ENCODE measurements around the gene DRGX.

Gene DRGX

GRCh38 chr10:49353895-49354566 lies 41.9 kb downstream of the DRGX start:
- H3K9ac ChIP-seq (ENCODE audit: low read length): no peak overlapping the region
- H4K20me1 ChIP-seq (ENCODE audit: insufficient read depth, low read length): no peaks in the 10 kb centered on the region
- H3K4me3 ChIP-seq (ENCODE audit: low read length): no peak overlapping the region
- no peak overlapping the region for H2AFZ ChIP-seq (ENCODE audit: low read length)
- no peak for DNase-seq
- no peak for TF ChIP-seq EZH2phosphoT487 (IDR thresholded peaks at IDR 0.05; ENCODE audit: low read length)
- TF ChIP-seq, protein P1, sequence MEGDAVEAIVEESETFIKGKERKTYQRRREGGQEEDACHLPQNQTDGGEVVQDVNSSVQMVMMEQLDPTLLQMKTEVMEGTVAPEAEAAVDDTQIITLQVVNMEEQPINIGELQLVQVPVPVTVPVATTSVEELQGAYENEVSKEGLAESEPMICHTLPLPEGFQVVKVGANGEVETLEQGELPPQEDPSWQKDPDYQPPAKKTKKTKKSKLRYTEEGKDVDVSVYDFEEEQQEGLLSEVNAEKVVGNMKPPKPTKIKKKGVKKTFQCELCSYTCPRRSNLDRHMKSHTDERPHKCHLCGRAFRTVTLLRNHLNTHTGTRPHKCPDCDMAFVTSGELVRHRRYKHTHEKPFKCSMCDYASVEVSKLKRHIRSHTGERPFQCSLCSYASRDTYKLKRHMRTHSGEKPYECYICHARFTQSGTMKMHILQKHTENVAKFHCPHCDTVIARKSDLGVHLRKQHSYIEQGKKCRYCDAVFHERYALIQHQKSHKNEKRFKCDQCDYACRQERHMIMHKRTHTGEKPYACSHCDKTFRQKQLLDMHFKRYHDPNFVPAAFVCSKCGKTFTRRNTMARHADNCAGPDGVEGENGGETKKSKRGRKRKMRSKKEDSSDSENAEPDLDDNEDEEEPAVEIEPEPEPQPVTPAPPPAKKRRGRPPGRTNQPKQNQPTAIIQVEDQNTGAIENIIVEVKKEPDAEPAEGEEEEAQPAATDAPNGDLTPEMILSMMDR (IDR thresholded peaks at IDR 0.05; ENCODE audit: low read length): no peak
- no peak for TF ChIP-seq EZH2 (optimal IDR thresholded peaks at IDR 0.05; ENCODE audit: low read depth, low read length)
- no peaks in the 10 kb centered on the region for H3K36me3 ChIP-seq (replicated peaks; ENCODE audit: insufficient read depth, low read length)
- H3K9me3 ChIP-seq (replicated peaks; ENCODE audit: insufficient read depth, low read length): no peaks in the 10 kb centered on the region
- H3K4me2 ChIP-seq (ENCODE audit: low read depth, low read length): no peak overlapping the region
- no peaks in the 10 kb centered on the region for H3K4me1 ChIP-seq (ENCODE audit: low read length)
- H3F3A ChIP-seq (ENCODE audit: insufficient read depth, low read length): no peaks in the 10 kb centered on the region
- H3K27ac ChIP-seq (ENCODE audit: low read length): no peak overlapping the region
- no peaks in the 10 kb centered on the region for H3K27me3 ChIP-seq (replicated peaks; ENCODE audit: insufficient read depth, low read length)
- no peaks in the 10 kb centered on the region for H3K79me2 ChIP-seq (ENCODE audit: low read length)
- no peaks in the 10 kb centered on the region for H3K9me2 ChIP-seq (replicated peaks; ENCODE audit: insufficient read depth, low read length)

- TF ChIP-seq, protein P1 (IDR thresholded peaks at IDR 0.05; ENCODE audit: low read length): no peak
- TF ChIP-seq EZH2phosphoT487 (IDR thresholded peaks at IDR 0.05; ENCODE audit: low read length) (no peak), EZH2 (optimal IDR thresholded peaks at IDR 0.05; ENCODE audit: low read depth, low read length) (no peak)
- no peaks in the 10 kb centered on the region for H4K20me1 ChIP-seq (ENCODE audit: insufficient read depth, low read length)
These were observed 42.6 kb downstream of the DRGX start for GRCh38 chr10:49353026-49353894.

DNA sequence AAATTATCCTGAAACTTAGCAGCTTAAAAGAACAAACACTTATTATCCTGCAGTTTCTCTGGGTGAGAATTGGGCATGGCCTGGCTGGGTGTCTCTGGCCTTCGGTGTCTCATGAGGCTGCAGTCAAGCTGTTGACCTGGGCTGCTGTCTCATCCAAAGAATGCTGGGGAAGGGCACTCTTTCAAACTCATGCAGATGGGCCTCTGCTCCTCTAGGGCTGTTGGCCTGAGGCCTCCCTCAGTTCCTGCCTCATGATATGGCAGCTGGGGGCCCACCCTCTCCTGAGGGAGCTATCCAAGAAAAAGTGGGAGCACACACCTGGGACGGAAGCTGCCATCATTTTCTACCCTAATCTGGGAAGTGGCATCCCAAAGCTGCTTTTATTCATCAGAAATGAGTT lies 43.6 kb downstream of the DRGX start:
- no peaks in the 10 kb centered on the region for H3K4me1 ChIP-seq (ENCODE audit: low read length)
- TF ChIP-seq EZH2 (optimal IDR thresholded peaks at IDR 0.05; ENCODE audit: low read depth, low read length) (no peak), EZH2phosphoT487 (IDR thresholded peaks at IDR 0.05; ENCODE audit: low read length) (no peak)
- TF ChIP-seq, protein P1 (IDR thresholded peaks at IDR 0.05; ENCODE audit: low read length): no peak
- no peaks in the 10 kb centered on the region for H3K9me3 ChIP-seq (replicated peaks; ENCODE audit: insufficient read depth, low read length)
- H3K4me3 ChIP-seq (ENCODE audit: low read length): no peak overlapping the region
- H3F3A ChIP-seq (ENCODE audit: insufficient read depth, low read length): no peaks in the 10 kb centered on the region
- no peak overlapping the region for H2AFZ ChIP-seq (ENCODE audit: low read length)
- no peak overlapping the region for H3K9ac ChIP-seq (ENCODE audit: low read length)
- H3K27ac ChIP-seq (ENCODE audit: low read length): no peak overlapping the region
- H3K79me2 ChIP-seq (ENCODE audit: low read length): no peaks in the 10 kb centered on the region
- no peaks in the 10 kb centered on the region for H3K36me3 ChIP-seq (replicated peaks; ENCODE audit: insufficient read depth, low read length)
- no peaks in the 10 kb centered on the region for H4K20me1 ChIP-seq (ENCODE audit: insufficient read depth, low read length)
- no peaks in the 10 kb centered on the region for H3K9me2 ChIP-seq (replicated peaks; ENCODE audit: insufficient read depth, low read length)
- no peaks in the 10 kb centered on the region for H3K27me3 ChIP-seq (replicated peaks; ENCODE audit: insufficient read depth, low read length)
- DNase-seq: no peak
- no peak overlapping the region for H3K4me2 ChIP-seq (ENCODE audit: low read depth, low read length)

More at GRCh38 chr10:49353026-49353894, 42.6 kb downstream of the DRGX start:
- no peaks in the 10 kb centered on the region for H3K27me3 ChIP-seq (replicated peaks; ENCODE audit: insufficient read depth, low read length)
- H3K9ac ChIP-seq (ENCODE audit: low read length): no peak overlapping the region
- H3K27ac ChIP-seq (ENCODE audit: low read length): no peak overlapping the region
- H3K36me3 ChIP-seq (replicated peaks; ENCODE audit: insufficient read depth, low read length): no peaks in the 10 kb centered on the region
- no peaks in the 10 kb centered on the region for H3K9me2 ChIP-seq (replicated peaks; ENCODE audit: insufficient read depth, low read length)
- H3K9me3 ChIP-seq (replicated peaks; ENCODE audit: insufficient read depth, low read length): no peaks in the 10 kb centered on the region
- H3K4me3 ChIP-seq (ENCODE audit: low read length): no peak overlapping the region
- no peaks in the 10 kb centered on the region for H3K79me2 ChIP-seq (ENCODE audit: low read length)
- H3F3A ChIP-seq (ENCODE audit: insufficient read depth, low read length): no peaks in the 10 kb centered on the region
- H2AFZ ChIP-seq (ENCODE audit: low read length): no peak overlapping the region
- H3K4me2 ChIP-seq (ENCODE audit: low read depth, low read length): no peak overlapping the region
- no peak for DNase-seq
- no peaks in the 10 kb centered on the region for H3K4me1 ChIP-seq (ENCODE audit: low read length)

All from MM.1S (cell line).